GM18873 (cell line): ENCODE data around the gene ELOVL6.
"Not testable (repeated sequence)": the region's sequence is repeated elsewhere in the genome, so short reads cannot be mapped to it uniquely, and the experiment has no call there.

Source experiments
- ATAC-seq: cut with Tn5 transposase; IDR thresholded peaks from one replicate; pipeline ENCODE4 v1.9.1; 2021; ENCODE audit warnings: mild to moderate bottlenecking, moderate library complexity, moderate number of reproducible peaks; ENCODE audit not compliant: unreplicated experiment, low FRiP score

Gene ELOVL6

GRCh38 chr4:110198435-110199416 lies at the start of gene ELOVL6:
Gene ELOVL6, minus strand, starts transcription at chr4:110198615. Its CDS starts 280 bp downstream, at chr4:110198335.
- no peak for ATAC-seq

DNA sequence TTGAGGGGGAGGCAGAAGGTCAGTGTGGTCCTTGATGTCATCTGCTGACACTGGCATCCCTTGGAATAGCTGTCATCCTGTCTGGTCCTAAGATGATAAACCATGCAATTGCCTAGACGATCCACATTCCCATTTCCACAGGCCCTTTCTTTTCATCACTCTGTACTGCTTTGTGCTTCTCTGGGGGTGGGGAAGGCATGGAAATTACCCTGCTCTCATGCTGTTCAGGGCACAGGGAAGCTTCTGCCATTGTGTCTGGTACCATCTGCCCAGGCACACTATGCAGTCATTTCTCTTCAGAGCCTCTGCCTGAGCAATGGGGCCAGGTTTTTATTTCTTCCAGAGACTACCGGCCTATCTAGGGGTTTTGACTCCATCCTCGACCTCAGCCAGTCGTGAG lies 49.7 kb upstream of the ELOVL6 start:
- no peak for ATAC-seq

GRCh38 chr4:110247591-110247990 lies 49.2 kb upstream of the ELOVL6 start:
- ATAC-seq = no peak

DNA sequence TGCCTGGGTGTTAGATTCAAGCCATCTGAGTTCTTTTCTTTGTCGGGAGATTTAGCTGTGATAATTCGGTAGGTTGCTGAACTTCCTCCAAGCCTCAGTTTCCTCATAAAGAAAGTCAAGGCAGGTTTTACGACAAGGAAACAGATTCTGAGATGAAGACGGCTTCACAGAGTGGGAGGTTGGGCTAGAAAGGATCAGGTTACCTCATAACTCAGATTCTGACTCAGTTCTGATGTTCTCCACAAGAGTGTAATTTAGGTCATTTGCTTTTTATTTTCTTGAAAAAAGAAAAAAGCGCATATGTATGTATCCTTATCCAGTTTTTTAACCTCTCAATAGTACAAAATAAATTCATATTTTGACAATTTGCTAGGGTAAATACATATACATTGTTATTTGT lies 47.2 kb upstream of the ELOVL6 start:
- no peak for ATAC-seq

DNA sequence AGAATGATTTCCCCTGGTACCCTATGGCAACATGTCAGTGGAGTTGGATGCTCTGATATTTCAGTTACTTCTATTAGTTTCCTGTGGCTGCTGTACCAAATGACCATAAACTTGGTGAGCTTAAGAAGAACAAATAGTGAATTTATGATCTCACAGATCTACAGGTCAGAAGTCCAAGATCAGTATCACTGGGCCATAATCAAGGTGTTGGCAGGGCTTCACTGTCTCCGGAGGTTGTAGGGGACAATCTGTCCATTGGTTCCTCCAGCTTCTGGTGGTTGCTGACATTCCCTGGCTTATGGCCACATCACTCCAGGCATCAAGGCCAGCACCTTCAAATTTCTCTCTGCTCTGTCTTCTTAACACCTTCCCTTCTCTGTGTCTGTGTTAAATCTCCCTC lies 37.9 kb upstream of the ELOVL6 start:
- no peak for ATAC-seq

GRCh38 chr4:110233581-110233980 lies 35.2 kb upstream of the ELOVL6 start:
- not testable (repeated sequence) for ATAC-seq

GRCh38 chr4:110231869-110232268 lies 33.5 kb upstream of the ELOVL6 start:
- ATAC-seq = no peak

- no peak for ATAC-seq
These were observed 30.9 kb upstream of the ELOVL6 start for GRCh38 chr4:110229266-110229665.

- ATAC-seq = no peak
These were observed 26.4 kb upstream of the ELOVL6 start for GRCh38 chr4:110224812-110225211.

DNA sequence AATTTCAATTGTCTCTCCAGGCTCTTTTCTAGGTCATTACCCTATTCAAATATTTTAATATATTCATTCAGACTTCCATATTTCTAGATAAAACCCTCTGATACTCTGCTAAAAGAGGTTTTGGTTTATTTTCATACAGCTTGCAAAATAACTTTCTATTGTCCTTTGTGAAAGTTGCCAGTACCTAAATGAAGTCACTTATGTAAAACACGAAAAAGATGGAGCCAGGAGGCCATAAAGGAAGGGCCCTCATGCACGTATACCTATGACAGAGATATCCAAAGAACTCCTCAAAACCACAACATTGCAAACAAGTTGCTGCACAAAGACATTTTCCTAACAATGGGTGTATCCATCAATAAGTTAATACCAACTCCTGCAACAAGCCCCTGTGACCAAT lies 25.7 kb upstream of the ELOVL6 start:
- no peak for ATAC-seq

- ATAC-seq = not testable (repeated sequence)
These were observed 20.5 kb upstream of the ELOVL6 start for GRCh38 chr4:110218935-110219334.

DNA sequence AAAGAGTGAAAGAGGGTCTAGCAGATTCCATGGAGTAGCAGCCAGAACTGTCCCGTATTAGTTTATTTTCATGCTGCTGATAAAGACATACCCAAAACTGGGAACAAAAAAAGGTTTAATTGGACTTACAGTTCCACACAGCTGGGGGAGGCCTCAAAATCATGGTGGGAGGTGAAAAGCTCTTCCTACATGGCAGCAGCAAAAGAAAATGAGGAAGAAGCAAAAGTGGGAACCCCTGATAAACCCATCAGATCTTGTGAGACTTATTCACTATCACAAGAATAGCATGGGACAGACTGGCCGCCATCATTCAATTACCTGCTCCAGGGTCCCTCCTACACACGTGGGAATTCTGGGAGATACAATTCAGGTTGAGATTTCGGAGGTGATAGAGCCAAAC lies 18.8 kb upstream of the ELOVL6 start:
- not testable (repeated sequence) for ATAC-seq

GRCh38 chr4:110216129-110216528 lies 17.7 kb upstream of the ELOVL6 start:
- ATAC-seq = no peak

DNA sequence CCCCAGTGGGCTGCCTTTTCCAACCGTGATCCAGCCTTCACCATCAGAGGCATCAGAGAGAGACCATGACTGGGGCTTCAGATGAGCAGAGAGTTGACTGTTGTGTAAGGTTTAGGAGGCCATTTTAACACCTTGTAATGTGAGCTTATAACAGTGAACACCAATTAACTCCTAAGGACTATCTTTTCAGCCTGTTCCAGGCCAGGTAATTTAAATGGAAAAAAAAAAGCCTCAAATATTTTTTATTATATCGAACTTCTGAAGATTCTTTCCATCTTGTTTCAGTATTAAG lies 13.3 kb upstream of the ELOVL6 start:
- no peak for ATAC-seq

GRCh38 chr4:110211007-110211769 lies 12.8 kb upstream of the ELOVL6 start:
- peak; percentile 85 for ATAC-seq

DNA sequence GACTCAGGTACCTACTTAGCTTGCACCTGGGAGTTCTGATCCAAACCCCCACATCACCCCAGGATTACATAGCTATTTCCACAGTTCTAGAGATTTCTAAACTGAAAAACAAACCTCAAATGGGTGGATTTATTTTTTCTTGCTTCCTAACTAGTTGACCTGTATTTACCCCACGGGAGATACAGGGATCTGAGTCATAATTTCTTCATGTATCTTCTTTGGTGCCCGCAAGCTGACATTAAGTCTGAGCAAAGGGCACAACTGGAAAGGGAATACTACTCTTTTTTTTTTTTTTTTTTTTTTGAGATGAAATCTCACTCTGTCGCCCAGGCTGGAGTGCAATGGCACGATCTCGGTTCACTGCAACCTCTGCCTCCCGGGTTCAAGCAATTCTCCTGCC lies 10.0 kb upstream of the ELOVL6 start:
- no peak for ATAC-seq

GRCh38 chr4:110207233-110207632 lies 8.8 kb upstream of the ELOVL6 start:
- no peak for ATAC-seq

- no peak for ATAC-seq
These were observed 3.6 kb upstream of the ELOVL6 start for GRCh38 chr4:110202024-110202423.

- ATAC-seq = no peak
These were observed 3.1 kb upstream of the ELOVL6 start for GRCh38 chr4:110201502-110201901.

DNA sequence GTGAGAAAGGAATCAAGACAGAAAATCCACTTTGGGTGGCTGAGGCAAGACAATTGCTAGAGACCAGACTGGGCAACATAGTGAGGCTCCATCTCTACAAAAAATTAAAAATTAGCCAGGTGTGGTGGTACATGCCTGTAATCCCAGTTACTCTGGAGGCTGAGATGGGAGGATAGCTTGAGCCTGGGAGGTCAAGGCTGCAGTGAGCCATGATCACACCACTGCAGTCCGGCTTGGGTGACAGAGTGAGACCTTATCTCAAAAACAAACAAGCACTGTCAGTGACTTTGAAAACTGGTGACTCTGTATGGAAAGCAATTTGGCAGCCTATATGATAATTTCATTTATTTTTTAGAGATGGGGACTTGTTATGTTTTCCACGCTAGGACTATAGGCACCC lies 2.3 kb upstream of the ELOVL6 start:
- no peak for ATAC-seq

GRCh38 chr4:110198049-110198434 lies 373 bp downstream of the ELOVL6 start:
- ATAC-seq = no peak
